ENCODE data around the gene DCXR.

Gene DCXR

DNA sequence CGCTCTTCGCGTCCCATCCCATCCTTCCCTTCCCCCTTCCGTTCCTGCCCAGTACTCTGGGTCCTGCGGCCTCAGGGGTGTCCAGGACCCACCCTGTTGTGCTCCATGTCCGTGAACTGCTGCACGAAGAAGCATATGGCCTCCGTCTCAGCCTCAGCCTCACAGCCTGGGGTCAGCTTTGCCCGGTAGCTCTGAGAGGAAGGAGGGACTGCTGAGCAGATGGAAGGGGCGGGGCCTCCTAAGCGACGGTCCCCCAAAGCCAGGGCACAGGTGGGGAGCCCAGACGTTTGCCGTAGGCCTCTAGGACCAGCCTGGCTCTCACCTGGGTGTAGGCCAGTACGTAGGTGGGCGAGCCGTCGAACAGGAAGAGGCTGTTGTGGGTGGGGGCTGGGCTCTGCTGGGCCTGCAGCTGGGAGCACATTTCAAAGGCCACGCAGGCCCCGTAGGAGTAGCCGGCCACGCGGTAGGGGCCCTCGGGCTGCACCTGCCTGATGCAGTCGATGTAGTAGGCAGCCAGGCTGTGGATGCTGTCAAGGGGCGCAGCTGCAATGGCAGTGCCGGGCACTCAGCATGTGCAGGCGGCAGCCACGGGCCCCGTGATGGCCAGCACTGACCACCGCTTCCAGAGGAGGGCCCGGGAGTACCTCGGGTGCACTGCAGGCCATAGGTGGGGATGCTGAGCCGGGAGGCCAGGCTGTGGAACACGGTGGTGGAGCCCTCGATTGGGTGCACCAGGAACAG is 42.7 kb upstream of the DCXR start:
- Mint-ChIP-seq H3K27ac (ENCODE audit: low read depth) (no peak overlapping the region), H3K4me3 (no peak overlapping the region), H3K4me1 (no peaks in the 10 kb centered on the region), H3K36me3 (ENCODE audit: insufficient read depth) (peaks cover 28% of the 10 kb centered on the region), H3K27me3 (no peaks in the 10 kb centered on the region), H3K9me3 (no peaks in the 10 kb centered on the region)
- no peak for DNase-seq (ENCODE audit: low spot score in 2 of 2)
- no peak for ATAC-seq (replicated peaks; ENCODE audit: extremely low read depth, poor library complexity, severe bottlenecking)

GRCh38 chr17:82079001-82079677 is 41.6 kb upstream of the DCXR start:
- no peaks in the 10 kb centered on the region for H3K27me3 Mint-ChIP-seq
- no peak overlapping the region for H3K4me3 Mint-ChIP-seq
- ATAC-seq (replicated peaks; ENCODE audit: extremely low read depth, poor library complexity, severe bottlenecking), result no peak
- H3K27ac Mint-ChIP-seq (ENCODE audit: low read depth), result no peak overlapping the region
- no peak for DNase-seq (ENCODE audit: low spot score in 2 of 2)
- H3K4me1 Mint-ChIP-seq, result no peaks in the 10 kb centered on the region
- peaks cover 23% of the 10 kb centered on the region for H3K36me3 Mint-ChIP-seq (ENCODE audit: insufficient read depth)
- no peaks in the 10 kb centered on the region for H3K9me3 Mint-ChIP-seq

DNA sequence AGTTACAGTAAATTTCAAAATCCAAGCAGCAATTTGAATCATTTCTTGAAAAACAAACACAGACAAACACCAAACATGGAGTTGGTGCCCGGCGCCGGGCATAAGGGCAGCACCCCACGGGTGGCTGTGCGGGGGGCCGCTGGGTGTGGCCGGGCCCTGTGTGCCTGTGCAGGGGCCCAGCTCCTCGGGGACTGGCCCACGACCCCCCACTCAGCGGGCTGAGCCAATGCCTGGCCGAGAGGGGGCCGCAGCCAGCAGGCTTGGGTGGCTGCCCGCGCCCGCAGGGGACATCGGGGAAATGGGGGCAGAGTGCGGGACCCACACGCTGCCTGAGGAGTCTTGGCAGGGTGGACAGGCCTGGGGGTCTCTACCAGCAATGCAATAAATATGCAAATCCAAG is 40.9 kb upstream of the DCXR start:
- H3K27ac Mint-ChIP-seq (ENCODE audit: low read depth), result no peak overlapping the region
- DNase-seq (ENCODE audit: low spot score in 2 of 2) (no peak), ATAC-seq (replicated peaks; ENCODE audit: extremely low read depth, poor library complexity, severe bottlenecking) (no peak)
- no peaks in the 10 kb centered on the region for H3K4me1 Mint-ChIP-seq
- H3K4me3 Mint-ChIP-seq, result no peak overlapping the region
- H3K9me3 Mint-ChIP-seq, result no peaks in the 10 kb centered on the region
- H3K36me3 Mint-ChIP-seq (ENCODE audit: insufficient read depth), result peaks cover 18% of the 10 kb centered on the region
- no peaks in the 10 kb centered on the region for H3K27me3 Mint-ChIP-seq

GRCh38 chr17:82077617-82078358 is 40.3 kb upstream of the DCXR start:
- Mint-ChIP-seq H3K4me1 (no peaks in the 10 kb centered on the region), H3K9me3 (no peaks in the 10 kb centered on the region), H3K4me3 (no peak overlapping the region), H3K36me3 (ENCODE audit: insufficient read depth) (peaks cover 13% of the 10 kb centered on the region), H3K27ac (ENCODE audit: low read depth) (no peak overlapping the region), H3K27me3 (no peaks in the 10 kb centered on the region)
- DNase-seq (ENCODE audit: low spot score in 2 of 2) (no peak), ATAC-seq (replicated peaks; ENCODE audit: extremely low read depth, poor library complexity, severe bottlenecking) (no peak)

DNA sequence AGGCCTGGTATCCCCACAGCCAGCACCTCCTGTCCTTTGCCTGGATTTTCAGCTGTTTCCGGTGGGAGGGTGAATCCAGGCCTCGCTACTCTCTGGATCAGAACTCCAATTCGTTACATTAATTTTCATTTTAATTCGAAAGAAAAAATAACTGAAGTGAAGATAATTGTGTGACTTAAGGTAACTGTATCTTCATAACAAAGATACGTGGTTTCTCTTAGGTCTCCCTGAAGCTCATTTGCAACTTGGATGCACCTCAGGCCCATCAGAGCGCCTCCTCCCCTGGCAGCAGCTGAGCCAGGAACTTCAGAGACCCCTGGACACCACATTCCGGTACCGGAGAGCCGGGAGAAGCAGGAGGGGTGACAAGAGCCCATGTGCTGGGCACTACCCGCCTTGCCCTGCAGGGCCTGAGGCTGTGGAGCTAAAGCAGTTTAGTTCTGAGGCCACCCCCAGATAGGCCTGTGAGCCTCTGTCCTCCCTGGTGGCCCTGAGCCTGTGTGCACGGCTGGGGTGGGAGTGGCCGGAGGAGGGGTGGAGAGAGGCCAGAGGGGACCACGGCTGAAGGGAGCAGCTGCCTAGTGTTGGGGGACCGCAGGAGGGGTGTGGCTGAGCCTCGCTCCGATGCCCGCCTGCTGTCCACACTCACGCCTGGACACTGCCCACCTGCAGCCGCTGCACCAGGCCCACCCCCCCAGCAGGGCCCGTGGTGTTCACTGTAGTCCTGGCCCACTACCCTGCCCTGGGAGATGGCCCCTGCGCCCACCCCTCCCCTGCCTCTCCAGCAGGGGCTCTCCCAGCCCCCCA is 39.5 kb upstream of the DCXR start:
- ATAC-seq (replicated peaks; ENCODE audit: extremely low read depth, poor library complexity, severe bottlenecking), result no peak
- Mint-ChIP-seq H3K9me3 (no peaks in the 10 kb centered on the region), H3K4me3 (no peak overlapping the region), H3K4me1 (no peaks in the 10 kb centered on the region), H3K36me3 (ENCODE audit: insufficient read depth) (peaks cover 13% of the 10 kb centered on the region), H3K27me3 (no peaks in the 10 kb centered on the region), H3K27ac (ENCODE audit: low read depth) (no peak overlapping the region)
- DNase-seq (ENCODE audit: low spot score in 2 of 2), result no peak

DNA sequence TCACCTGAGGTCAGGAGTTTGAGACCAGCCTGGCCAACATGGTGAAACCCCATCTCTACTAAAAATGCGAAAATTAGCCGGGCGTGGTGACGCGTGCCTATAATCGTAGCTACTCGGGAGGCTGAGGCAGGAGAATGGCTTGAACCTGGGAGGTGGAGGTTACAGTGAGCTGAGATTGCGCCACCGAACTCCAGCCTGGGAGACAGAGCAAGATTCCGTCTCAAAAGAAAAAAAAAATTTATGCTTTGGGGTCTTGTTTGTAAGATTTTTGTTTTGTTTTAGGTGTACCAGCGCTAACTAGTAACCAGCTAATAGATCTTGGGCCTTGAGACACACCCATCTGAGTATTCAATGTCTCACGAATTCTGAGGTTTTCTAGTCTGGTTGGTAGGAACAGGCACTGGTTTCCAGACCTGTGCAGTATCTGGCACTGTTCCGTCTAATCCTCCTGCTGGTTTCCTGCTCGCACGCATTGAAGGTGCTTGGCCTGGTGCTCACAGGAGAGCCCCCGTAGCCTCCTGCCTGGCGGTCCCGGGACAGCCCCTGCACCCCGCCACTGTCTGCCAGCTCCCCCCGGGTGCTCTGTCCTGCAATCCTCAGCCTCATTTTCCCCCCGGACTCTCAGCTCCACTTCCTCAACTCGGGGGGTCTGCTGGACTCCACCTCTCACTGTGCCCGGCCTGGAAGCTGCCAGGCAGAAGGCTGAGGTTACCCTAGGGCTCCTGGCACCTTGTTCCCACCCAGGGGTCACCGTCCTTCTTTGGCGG is 38.7 kb upstream of the DCXR start:
- H3K4me3 Mint-ChIP-seq, result no peak overlapping the region

GRCh38 chr17:82073446-82073845 is 35.9 kb upstream of the DCXR start:
- H3K36me3 Mint-ChIP-seq (ENCODE audit: insufficient read depth), result peaks cover 5% of the 10 kb centered on the region
- H3K27me3 Mint-ChIP-seq, result no peaks in the 10 kb centered on the region
- no peaks in the 10 kb centered on the region for H3K9me3 Mint-ChIP-seq
- DNase-seq (ENCODE audit: low spot score in 2 of 2) (no peak), ATAC-seq (replicated peaks; ENCODE audit: extremely low read depth, poor library complexity, severe bottlenecking) (no peak)
- H3K4me3 Mint-ChIP-seq, result no peak overlapping the region
- no peak overlapping the region for H3K27ac Mint-ChIP-seq (ENCODE audit: low read depth)
- no peaks in the 10 kb centered on the region for H3K4me1 Mint-ChIP-seq

More for the DNA sequence above, 38.7 kb upstream of the DCXR start:
- H3K9me3 Mint-ChIP-seq, result no peaks in the 10 kb centered on the region
- peaks cover 13% of the 10 kb centered on the region for H3K36me3 Mint-ChIP-seq (ENCODE audit: insufficient read depth)
- DNase-seq (ENCODE audit: low spot score in 2 of 2), result no peak
- no peaks in the 10 kb centered on the region for H3K4me1 Mint-ChIP-seq
- H3K27me3 Mint-ChIP-seq, result no peaks in the 10 kb centered on the region
- no peak for ATAC-seq (replicated peaks; ENCODE audit: extremely low read depth, poor library complexity, severe bottlenecking)
- no peak overlapping the region for H3K27ac Mint-ChIP-seq (ENCODE audit: low read depth)

DNA sequence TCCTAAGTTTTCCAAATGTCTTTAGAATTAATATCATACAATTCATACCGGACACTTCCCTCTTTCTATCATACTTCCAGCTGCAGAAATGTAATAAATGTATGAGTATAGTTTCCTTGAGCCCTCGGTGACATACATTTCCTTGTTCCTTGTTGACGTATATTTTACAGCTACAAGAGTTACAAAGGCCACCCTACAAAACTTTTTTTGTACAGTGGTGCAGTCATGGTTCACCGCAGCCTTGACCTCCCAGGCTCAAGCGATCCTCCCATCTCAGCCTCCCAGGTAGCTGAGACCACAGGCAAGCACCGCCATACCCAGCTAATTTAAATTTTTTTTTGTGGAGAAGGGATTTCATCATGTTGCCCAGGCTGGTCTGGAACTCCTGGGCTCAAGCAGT is 35.3 kb upstream of the DCXR start:
- no peak overlapping the region for H3K4me3 Mint-ChIP-seq
- peaks cover 4% of the 10 kb centered on the region for H3K36me3 Mint-ChIP-seq (ENCODE audit: insufficient read depth)
- ATAC-seq (replicated peaks; ENCODE audit: extremely low read depth, poor library complexity, severe bottlenecking), result no peak
- H3K9me3 Mint-ChIP-seq, result no peaks in the 10 kb centered on the region
- H3K4me1 Mint-ChIP-seq, result no peaks in the 10 kb centered on the region
- H3K27ac Mint-ChIP-seq (ENCODE audit: low read depth), result no peak overlapping the region
- DNase-seq (ENCODE audit: low spot score in 2 of 2), result no peak
- H3K27me3 Mint-ChIP-seq, result no peaks in the 10 kb centered on the region

- Mint-ChIP-seq H3K9me3 (no peaks in the 10 kb centered on the region), H3K36me3 (ENCODE audit: insufficient read depth) (peaks cover 6% of the 10 kb centered on the region), H3K27me3 (no peaks in the 10 kb centered on the region), H3K27ac (ENCODE audit: low read depth) (no peak overlapping the region), H3K4me1 (peaks cover 7% of the 10 kb centered on the region), H3K4me3 (no peak overlapping the region)
- no peak for DNase-seq (ENCODE audit: low spot score in 2 of 2)
- ATAC-seq (replicated peaks; ENCODE audit: extremely low read depth, poor library complexity, severe bottlenecking), result no peak
Observed at GRCh38 chr17:82070611-82071010, 33.1 kb upstream of the DCXR start.

DNA sequence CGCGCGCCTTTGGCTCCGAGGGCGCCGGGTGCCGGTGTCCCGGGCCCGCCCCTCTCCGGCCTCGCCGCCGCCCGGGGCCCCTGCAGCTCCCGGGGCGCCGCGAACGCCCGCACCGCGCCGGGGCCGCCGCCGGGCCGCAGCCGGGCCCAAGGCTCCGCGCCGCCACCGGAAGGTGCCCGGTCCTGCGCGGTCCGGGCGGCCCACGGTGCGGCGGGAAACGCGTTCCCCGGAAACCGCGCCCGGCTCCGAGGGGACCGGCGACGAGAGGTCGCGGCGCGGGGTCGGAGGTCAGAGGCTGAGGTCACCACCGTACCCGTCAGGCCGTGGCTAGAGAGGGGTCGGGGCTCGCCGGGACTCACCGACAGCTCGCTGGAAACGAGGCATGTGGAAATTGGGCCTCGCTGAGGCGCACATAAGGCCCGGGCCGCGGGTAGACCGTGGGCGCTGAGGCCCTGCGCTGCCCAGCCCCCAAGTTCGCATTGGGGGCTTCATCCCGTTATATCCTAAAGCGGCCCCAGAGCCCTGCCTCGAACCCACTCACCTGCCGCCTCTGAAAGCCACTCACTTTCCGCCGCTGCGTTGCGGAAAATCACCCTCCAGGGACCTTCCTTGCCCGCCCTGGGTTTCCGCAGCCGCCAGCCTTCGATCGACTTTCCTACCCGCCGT is 28.3 kb upstream of the DCXR start, which contains the start of gene DUS1L:
Gene DUS1L (minus strand): TSS at position 167 of the 666 bp plus-strand sequence. CDS start 745 bp downstream, outside the sequence.
- Mint-ChIP-seq H3K36me3 (ENCODE audit: insufficient read depth) (peaks cover 10% of the 10 kb centered on the region), H3K4me1 (peaks cover 7% of the 10 kb centered on the region), H3K27ac (ENCODE audit: low read depth) (peak within 1 kb of the TSS; percentile 92), H3K9me3 (no peaks in the 10 kb centered on the region), H3K4me3 (peak within 1 kb of the TSS; percentile 77), H3K27me3 (no peaks in the 10 kb centered on the region)
- DNase-seq (ENCODE audit: low spot score in 2 of 2), result peak; percentile 54 to 63
- peak; percentile 85 for ATAC-seq (replicated peaks; ENCODE audit: extremely low read depth, poor library complexity, severe bottlenecking)

GRCh38 chr17:82065193-82065637 is 27.7 kb upstream of the DCXR start:
- Mint-ChIP-seq H3K27me3 (no peaks in the 10 kb centered on the region), H3K4me3 (peak overlapping the region; percentile 77), H3K4me1 (peaks cover 7% of the 10 kb centered on the region), H3K36me3 (ENCODE audit: insufficient read depth) (peaks cover 10% of the 10 kb centered on the region), H3K9me3 (no peaks in the 10 kb centered on the region), H3K27ac (ENCODE audit: low read depth) (peak overlapping the region; percentile 92)
- ATAC-seq (replicated peaks; ENCODE audit: extremely low read depth, poor library complexity, severe bottlenecking), result peak; percentile 66
- no peak for DNase-seq (ENCODE audit: low spot score in 2 of 2)
